ENCODE results near the gene ALDOA.
"Not testable (repeated sequence)": the region's sequence is repeated elsewhere in the genome, so short reads cannot be mapped to it uniquely, and the experiment has no call there.

The ALDOA gene

GRCh38 chr16:30028438-30029076 lies 37.0 kb upstream of the ALDOA start:
- peak overlapping the region in 1 of 2 donors; percentile 43 for H3K4me3 Mint-ChIP-seq
- peak; percentile 37 for ATAC-seq (replicated peaks)
- H3K9me3 Mint-ChIP-seq: no peaks in the 10 kb centered on the region
- peaks cover 70 to 93% of the 10 kb centered on the region in 2 donors for H3K27me3 Mint-ChIP-seq
- H3K4me1 Mint-ChIP-seq (ENCODE audit: low read depth in 2 of 2): peaks cover 5 to 9% of the 10 kb centered on the region in 2 donors
- H3K27ac Mint-ChIP-seq: no peak overlapping the region
- DNase-seq: no peak
- no peaks in the 10 kb centered on the region for H3K36me3 Mint-ChIP-seq (ENCODE audit: insufficient read depth)

GRCh38 chr16:30030011-30030685 lies 35.4 kb upstream of the ALDOA start:
- Mint-ChIP-seq H3K9me3 (no peaks in the 10 kb centered on the region), H3K4me3 (peak overlapping the region; percentile 40 to 71), H3K27me3 (peaks cover 74 to 95% of the 10 kb centered on the region in 2 donors), H3K36me3 (ENCODE audit: insufficient read depth) (no peaks in the 10 kb centered on the region), H3K4me1 (ENCODE audit: low read depth in 2 of 2) (peaks cover 5 to 8% of the 10 kb centered on the region in 2 donors), H3K27ac (no peak overlapping the region)
- ATAC-seq (replicated peaks) (no peak), DNase-seq (no peak)

GRCh38 chr16:30030841-30031413 lies 34.6 kb upstream of the ALDOA start, which contains the start of gene TLCD3B:
TSS of gene TLCD3B (minus strand) at chr16:30031271. CDS start at chr16:30030527, 744 bp downstream.
- DNase-seq (no peak), ATAC-seq (replicated peaks) (peak; percentile 31)
- Mint-ChIP-seq H3K27me3 (peaks cover 74 to 95% of the 10 kb centered on the region in 2 donors), H3K27ac (no peak within 1 kb of the TSS), H3K4me1 (ENCODE audit: low read depth in 2 of 2) (peaks cover 5 to 8% of the 10 kb centered on the region in 2 donors), H3K4me3 (peak within 1 kb of the TSS; percentile 40 to 71), H3K9me3 (no peaks in the 10 kb centered on the region), H3K36me3 (ENCODE audit: insufficient read depth) (no peaks in the 10 kb centered on the region)

- Mint-ChIP-seq H3K27me3 (peaks cover 71 to 90% of the 10 kb centered on the region in 2 donors), H3K4me3 (peak overlapping the region in 1 of 2 donors; percentile 25), H3K36me3 (ENCODE audit: insufficient read depth) (no peaks in the 10 kb centered on the region), H3K4me1 (ENCODE audit: low read depth in 2 of 2) (peaks cover 5 to 8% of the 10 kb centered on the region in 2 donors), H3K9me3 (no peaks in the 10 kb centered on the region), H3K27ac (no peak overlapping the region)
- ATAC-seq (replicated peaks) (no peak), DNase-seq (no peak)
These were observed 34.1 kb upstream of the ALDOA start for GRCh38 chr16:30031477-30031918.

- ATAC-seq (replicated peaks): peak; percentile 69
- H3K4me3 Mint-ChIP-seq: peak overlapping the region; percentile 40 to 54
These were observed 33.3 kb upstream of the ALDOA start for GRCh38 chr16:30032083-30032819.

GRCh38 chr16:30033270-30033669 lies 32.3 kb upstream of the ALDOA start:
- DNase-seq: no peak
- Mint-ChIP-seq H3K36me3 (ENCODE audit: insufficient read depth) (no peaks in the 10 kb centered on the region), H3K4me1 (ENCODE audit: low read depth in 2 of 2) (peaks cover 5 to 8% of the 10 kb centered on the region in 2 donors), H3K27ac (no peak overlapping the region), H3K9me3 (no peaks in the 10 kb centered on the region), H3K4me3 (no peak overlapping the region), H3K27me3 (peaks cover 54 to 73% of the 10 kb centered on the region in 2 donors)
- no peak for ATAC-seq (replicated peaks)

More at GRCh38 chr16:30032083-30032819, 33.3 kb upstream of the ALDOA start:
- DNase-seq: peak; percentile 50 to 65 (median 57)
- Mint-ChIP-seq H3K9me3 (no peaks in the 10 kb centered on the region), H3K4me1 (ENCODE audit: low read depth in 2 of 2) (peaks cover 5 to 8% of the 10 kb centered on the region in 2 donors), H3K27me3 (peaks cover 64 to 83% of the 10 kb centered on the region in 2 donors), H3K36me3 (ENCODE audit: insufficient read depth) (no peaks in the 10 kb centered on the region), H3K27ac (no peak overlapping the region)

GRCh38 chr16:30040221-30040620 lies 25.3 kb upstream of the ALDOA start:
- H3K4me1 Mint-ChIP-seq (ENCODE audit: low read depth in 2 of 2): peaks cover 0 to 3% of the 10 kb centered on the region in 2 donors
- H3K36me3 Mint-ChIP-seq (ENCODE audit: insufficient read depth): peaks cover 5% of the 10 kb centered on the region
- DNase-seq (no peak), ATAC-seq (replicated peaks) (no peak)
- peaks cover 11 to 17% of the 10 kb centered on the region in 2 donors for H3K27me3 Mint-ChIP-seq
- H3K9me3 Mint-ChIP-seq: no peaks in the 10 kb centered on the region
- peak overlapping the region in 1 of 2 donors; percentile 69 for H3K27ac Mint-ChIP-seq
- H3K4me3 Mint-ChIP-seq: no peak overlapping the region

GRCh38 chr16:30040690-30041089 lies 24.9 kb upstream of the ALDOA start:
- peak overlapping the region in 1 of 2 donors; percentile 69 for H3K27ac Mint-ChIP-seq
- H3K4me3 Mint-ChIP-seq; H3K36me3 Mint-ChIP-seq (ENCODE audit: insufficient read depth); DNase-seq; ATAC-seq (replicated peaks); H3K4me1 Mint-ChIP-seq (ENCODE audit: low read depth in 2 of 2); H3K9me3 Mint-ChIP-seq: not testable (repeated sequence)
- peaks cover 6 to 12% of the 10 kb centered on the region in 2 donors for H3K27me3 Mint-ChIP-seq

- Mint-ChIP-seq H3K9me3 (no peaks in the 10 kb centered on the region), H3K4me3 (no peak overlapping the region), H3K27me3 (peaks cover 6 to 9% of the 10 kb centered on the region in 2 donors), H3K36me3 (ENCODE audit: insufficient read depth) (peaks cover 7% of the 10 kb centered on the region), H3K4me1 (ENCODE audit: low read depth in 2 of 2) (peaks cover 0 to 5% of the 10 kb centered on the region in 2 donors), H3K27ac (no peak overlapping the region)
- DNase-seq (no peak), ATAC-seq (replicated peaks) (no peak)
These were observed 23.7 kb upstream of the ALDOA start for GRCh38 chr16:30041841-30042240.

GRCh38 chr16:30046178-30046577 lies 19.4 kb upstream of the ALDOA start:
- ATAC-seq (replicated peaks) (no peak), DNase-seq (no peak)
- Mint-ChIP-seq H3K4me1 (ENCODE audit: low read depth in 2 of 2) (peaks cover 0 to 5% of the 10 kb centered on the region in 2 donors), H3K27ac (no peak overlapping the region), H3K27me3 (no peaks in the 10 kb centered on the region), H3K36me3 (ENCODE audit: insufficient read depth) (peaks cover 9% of the 10 kb centered on the region), H3K4me3 (no peak overlapping the region), H3K9me3 (no peaks in the 10 kb centered on the region)

GRCh38 chr16:30046588-30046987 lies 19.0 kb upstream of the ALDOA start:
- no peak overlapping the region for H3K27ac Mint-ChIP-seq
- DNase-seq (no peak), ATAC-seq (replicated peaks) (no peak)
- H3K4me3 Mint-ChIP-seq: no peak overlapping the region
- H3K36me3 Mint-ChIP-seq (ENCODE audit: insufficient read depth): peaks cover 11% of the 10 kb centered on the region
- no peaks in the 10 kb centered on the region for H3K9me3 Mint-ChIP-seq
- peaks cover 0 to 5% of the 10 kb centered on the region in 2 donors for H3K4me1 Mint-ChIP-seq (ENCODE audit: low read depth in 2 of 2)
- no peaks in the 10 kb centered on the region for H3K27me3 Mint-ChIP-seq

GRCh38 chr16:30049871-30050270 lies 15.7 kb upstream of the ALDOA start:
- Mint-ChIP-seq H3K36me3 (ENCODE audit: insufficient read depth) (peaks cover 29% of the 10 kb centered on the region), H3K27ac (no peak overlapping the region), H3K9me3 (no peaks in the 10 kb centered on the region), H3K27me3 (no peaks in the 10 kb centered on the region), H3K4me1 (ENCODE audit: low read depth in 2 of 2) (peaks cover 11 to 13% of the 10 kb centered on the region in 2 donors), H3K4me3 (no peak overlapping the region)
- ATAC-seq (replicated peaks) (no peak), DNase-seq (no peak)

GRCh38 chr16:30051518-30051917 lies 14.0 kb upstream of the ALDOA start:
- no peaks in the 10 kb centered on the region for H3K27me3 Mint-ChIP-seq
- DNase-seq (no peak), ATAC-seq (replicated peaks) (no peak)
- peaks cover 11 to 14% of the 10 kb centered on the region in 2 donors for H3K4me1 Mint-ChIP-seq (ENCODE audit: low read depth in 2 of 2)
- H3K36me3 Mint-ChIP-seq (ENCODE audit: insufficient read depth): peaks cover 25% of the 10 kb centered on the region
- H3K4me3 Mint-ChIP-seq: peak overlapping the region; percentile 49 to 63
- H3K27ac Mint-ChIP-seq: no peak overlapping the region
- H3K9me3 Mint-ChIP-seq: no peaks in the 10 kb centered on the region
